ENCODE data around the gene FBLN1. TPM values are rescaled to one million over a fixed set of nuclear protein-coding genes. Genes with fewer than 3 reads are reported as not detected.

The FBLN1 gene
- total and polyA plus RNA-seq, 2 of the 13 experiments (the other 11 are each of a cell fraction or from before 2014, with no cell fraction given), result 37.3 to 103 TPM

DNA sequence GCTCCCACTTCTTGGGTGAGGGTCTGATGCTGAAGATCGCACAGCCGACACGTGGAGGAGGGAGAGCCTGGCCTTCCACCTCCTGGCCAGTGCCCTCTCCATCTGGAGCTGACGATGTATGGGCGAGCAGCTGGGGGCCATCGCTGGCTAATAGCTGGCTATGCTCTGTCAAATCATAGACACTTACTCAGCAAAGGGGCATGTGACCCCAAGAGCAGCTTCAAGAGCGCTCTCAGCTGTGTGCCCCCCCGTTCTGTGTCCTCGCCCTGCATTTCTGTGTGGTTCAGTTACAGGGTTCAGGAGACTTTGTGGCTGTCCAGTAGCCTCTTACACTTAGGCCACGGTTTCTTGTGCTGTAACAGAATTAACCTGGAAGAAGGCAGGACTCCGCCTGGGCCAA, 26.4 kb downstream of the FBLN1 start (continued):
- TF ChIP-seq, protein P1, sequence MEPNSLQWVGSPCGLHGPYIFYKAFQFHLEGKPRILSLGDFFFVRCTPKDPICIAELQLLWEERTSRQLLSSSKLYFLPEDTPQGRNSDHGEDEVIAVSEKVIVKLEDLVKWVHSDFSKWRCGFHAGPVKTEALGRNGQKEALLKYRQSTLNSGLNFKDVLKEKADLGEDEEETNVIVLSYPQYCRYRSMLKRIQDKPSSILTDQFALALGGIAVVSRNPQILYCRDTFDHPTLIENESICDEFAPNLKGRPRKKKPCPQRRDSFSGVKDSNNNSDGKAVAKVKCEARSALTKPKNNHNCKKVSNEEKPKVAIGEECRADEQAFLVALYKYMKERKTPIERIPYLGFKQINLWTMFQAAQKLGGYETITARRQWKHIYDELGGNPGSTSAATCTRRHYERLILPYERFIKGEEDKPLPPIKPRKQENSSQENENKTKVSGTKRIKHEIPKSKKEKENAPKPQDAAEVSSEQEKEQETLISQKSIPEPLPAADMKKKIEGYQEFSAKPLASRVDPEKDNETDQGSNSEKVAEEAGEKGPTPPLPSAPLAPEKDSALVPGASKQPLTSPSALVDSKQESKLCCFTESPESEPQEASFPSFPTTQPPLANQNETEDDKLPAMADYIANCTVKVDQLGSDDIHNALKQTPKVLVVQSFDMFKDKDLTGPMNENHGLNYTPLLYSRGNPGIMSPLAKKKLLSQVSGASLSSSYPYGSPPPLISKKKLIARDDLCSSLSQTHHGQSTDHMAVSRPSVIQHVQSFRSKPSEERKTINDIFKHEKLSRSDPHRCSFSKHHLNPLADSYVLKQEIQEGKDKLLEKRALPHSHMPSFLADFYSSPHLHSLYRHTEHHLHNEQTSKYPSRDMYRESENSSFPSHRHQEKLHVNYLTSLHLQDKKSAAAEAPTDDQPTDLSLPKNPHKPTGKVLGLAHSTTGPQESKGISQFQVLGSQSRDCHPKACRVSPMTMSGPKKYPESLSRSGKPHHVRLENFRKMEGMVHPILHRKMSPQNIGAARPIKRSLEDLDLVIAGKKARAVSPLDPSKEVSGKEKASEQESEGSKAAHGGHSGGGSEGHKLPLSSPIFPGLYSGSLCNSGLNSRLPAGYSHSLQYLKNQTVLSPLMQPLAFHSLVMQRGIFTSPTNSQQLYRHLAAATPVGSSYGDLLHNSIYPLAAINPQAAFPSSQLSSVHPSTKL (CRISPR knock-in tag; IDR thresholded peaks at IDR 0.05), result no peak

DNA sequence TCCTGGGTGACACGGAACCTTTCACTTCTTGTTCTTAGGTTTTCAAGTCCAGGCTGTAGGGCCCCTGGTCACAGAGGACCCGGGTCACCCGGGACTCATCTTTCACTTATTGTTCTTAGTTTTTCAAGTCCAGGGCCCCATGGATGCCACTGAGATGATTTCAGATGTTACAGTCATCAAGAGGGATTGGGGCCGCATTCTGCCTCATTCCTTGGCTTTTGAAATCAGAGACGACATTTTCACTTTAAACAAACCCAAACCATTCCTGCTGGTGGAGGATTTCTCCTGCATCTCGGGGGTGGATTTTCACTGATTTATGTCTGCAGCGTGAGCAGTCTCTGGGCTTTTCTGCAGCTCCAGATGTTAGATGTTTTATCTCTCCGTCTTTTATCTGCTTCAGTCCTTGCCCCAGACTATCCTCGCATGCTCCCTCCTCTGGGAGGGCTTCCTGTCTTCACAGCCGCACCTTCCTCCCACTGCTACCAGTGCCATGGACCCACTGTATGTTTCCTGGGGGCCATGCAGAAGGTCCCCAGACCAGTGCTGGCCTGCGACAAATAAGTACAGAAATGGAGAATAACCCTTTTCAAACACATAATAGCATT, 27.4 kb downstream of the FBLN1 start:
- DNase-seq (ENCODE audit: low spot score), result no peak
- Histone ChIP-seq H3K4me1 (ENCODE audit: insufficient read depth, low read length) (no peaks in the 10 kb centered on the region), H3K9me3 (ENCODE audit: low read length) (no peaks in the 10 kb centered on the region), H4K20me1 (ENCODE audit: insufficient read depth, low read length) (no peaks in the 10 kb centered on the region), H3K9ac (ENCODE audit: insufficient read depth, low read depth, low read length) (no peak overlapping the region), H2AFZ (ENCODE audit: low read length) (no peak overlapping the region), H3K27ac (ENCODE audit: extremely low read length, insufficient read depth, low read length) (no peak overlapping the region), H3K4me3 (replicated peaks in 1 of 3; ENCODE audit: insufficient read depth in 1 of 3, low read depth in 2 of 3, low read length in 3 of 3) (no peak overlapping the region), H3K27me3 (ENCODE audit: control insufficient read depth in 1 of 2, insufficient read depth in 2 of 2, low read length in 2 of 2) (no peaks in the 10 kb centered on the region), H3K36me3 (replicated peaks in 1 of 2; ENCODE audit: control insufficient read depth in 1 of 2, insufficient read depth in 2 of 2, low read length in 2 of 2) (peaks cover 25 to 80% of the 10 kb centered on the region in 2 experiments), H3K79me2 (ENCODE audit: insufficient read depth, low read length) (no peaks in the 10 kb centered on the region), H3K4me2 (ENCODE audit: low read depth, low read length) (no peak overlapping the region)
- no peak for FAIRE-seq
- CTCF ChIA-PET (ENCODE audit: low intra/inter-chr PET ratio, low total read pairs), result no interaction called here
- TF ChIP-seq GABPB1 (CRISPR knock-in tag; IDR thresholded peaks at IDR 0.05) (no peak), TBX3 (IDR thresholded peaks at IDR 0.05; ENCODE audit: borderline replicate concordance) (no peak), MEIS1 (CRISPR knock-in tag; IDR thresholded peaks at IDR 0.05; ENCODE audit: borderline replicate concordance) (no peak), ZNF446 (CRISPR knock-in tag; IDR thresholded peaks at IDR 0.05) (no peak), ZNF678 (CRISPR knock-in tag; IDR thresholded peaks at IDR 0.05) (no peak)
- in situ Hi-C loops (cut with HindIII; ENCODE audit: extremely low pct_ligation_motif_present, low pct_unique_long_range_greater_than_20kb), result no loop called here
- intact Hi-C loops (cut with micrococcal nuclease; ENCODE audit: unreplicated experiment), result no loop called here
- no peak for ATAC-seq
- BruUV-seq (replicated peaks), result no TSS peak
- over 99% methylated on average over 11 of the region's 11 CpGs for WGBS (ENCODE audit: low lambda C conversion rate)
- POLR2A ChIA-PET, result no interaction called here

All from HepG2 (cell line).